Neural progenitor cell (in vitro differentiated cells): ENCODE measurements around the gene ARHGAP24. TPM values are rescaled to one million over a fixed set of nuclear protein-coding genes. Genes with fewer than 3 reads are reported as not detected.

ENCODE experiments used
- DNase-seq: peaks from one replicate; pipeline ENCODE4 v3.0.0-alpha.2; 2016; ENCODE audit warnings: low spot score
- H2AFZ ChIP-seq: fragments of 200-600 bp; sonication (generic); replicated peaks from 2 replicates; pipeline ENCODE4 v1.6.1; 2016; ENCODE audit warnings: antibody characterized with exemption
- H3F3A ChIP-seq: fragments of 200-600 bp; sonication (generic); 2 replicates; pipeline ENCODE4 v1.6.1; 2016; ENCODE audit warnings: antibody characterized with exemption, low read depth
- H3K27ac ChIP-seq: fragments of 200-600 bp; sonication (generic); 2 replicates; pipeline ENCODE4 v1.5.1; 2016; ENCODE audit warnings: mild to moderate bottlenecking
- H3K27me3 ChIP-seq: fragments of 200-600 bp; sonication (generic); 2 replicates; pipeline ENCODE4 v1.6.1; 2016; ENCODE audit warnings: mild to moderate bottlenecking, moderate library complexity
- H3K36me3 ChIP-seq: fragments of 200-600 bp; sonication (generic); 2 replicates; pipeline ENCODE4 v1.5.1; 2016
- H3K4me1 ChIP-seq: fragments of 200-600 bp; sonication (generic); 2 replicates; pipeline ENCODE4 v1.6.1; 2016; ENCODE audit warnings: mixed run types
- H3K4me2 ChIP-seq: fragments of 200-600 bp; sonication (generic); 2 replicates; pipeline ENCODE4 v1.6.1; 2016
- H3K4me3 ChIP-seq: fragments of 200-600 bp; sonication (generic); 2 replicates; pipeline ENCODE4 v1.5.1; 2016
- H3K79me2 ChIP-seq: fragments of 200-600 bp; sonication (generic); 2 replicates; pipeline ENCODE4 v1.6.1; 2016; ENCODE audit warnings: low read depth
- H3K9ac ChIP-seq: fragments of 200-600 bp; sonication (generic); 2 replicates; pipeline ENCODE4 v1.6.1; 2016
- H3K9me3 ChIP-seq: fragments of 200-600 bp; sonication (generic); 2 replicates; pipeline ENCODE4 v1.5.1; 2016; ENCODE audit warnings: low read depth
- H4K20me1 ChIP-seq: fragments of 200-600 bp; sonication (generic); 2 replicates; pipeline ENCODE4 v1.6.1; 2016; ENCODE audit warnings: low read depth
- H3K27ac Mint-ChIP-seq: 3 replicates; pipeline ENCODE4 v1.8.0; 2021; ENCODE audit warnings: mixed read lengths
- H3K27me3 Mint-ChIP-seq: 2 replicates; pipeline ENCODE4 v1.8.0; 2022; ENCODE audit warnings: low read depth, mild to moderate bottlenecking, inconsistent platforms, moderate library complexity, mixed read lengths; ENCODE audit not compliant: insufficient read depth
- H3K36me3 Mint-ChIP-seq: 3 replicates; pipeline ENCODE4 v1.8.0; 2021; ENCODE audit warnings: mixed read lengths
- H3K4me1 Mint-ChIP-seq: 3 replicates; pipeline ENCODE4 v1.8.0; 2021; ENCODE audit warnings: mixed read lengths
- H3K4me3 Mint-ChIP-seq: 3 replicates; pipeline ENCODE4 v1.8.0; 2021; ENCODE audit warnings: mild to moderate bottlenecking, moderate library complexity, mixed read lengths
- H3K9me3 Mint-ChIP-seq: 3 replicates; pipeline ENCODE4 v1.8.0; 2020; ENCODE audit warnings: mixed read lengths
- CTCF ChIP-seq: fragments of 200-600 bp; sonication (generic); IDR thresholded peaks from 2 replicates; pipeline ENCODE4 v1.5.1; 2017; ENCODE audit warnings: antibody characterized with exemption, mild to moderate bottlenecking
- EZH2 ChIP-seq: fragments of 200-600 bp; sonication (generic); IDR thresholded peaks from 2 replicates; pipeline ENCODE4 v1.6.1; 2017; ENCODE audit warnings: antibody characterized with exemption, mild to moderate bottlenecking, moderate library complexity
- EZH2phosphoT487 ChIP-seq: fragments of 200-600 bp; sonication (generic); IDR thresholded peaks from 2 replicates; pipeline ENCODE4 v1.6.1; 2017; ENCODE audit warnings: antibody characterized with exemption
- total RNA-seq: library from RNA; depleted of rRNA; stranded (reverse); fragments of >200 nt; gene quantifications from 2 replicates; pipeline ENCODE4 v1.2.3, GENCODE V29; 2015; ENCODE audit warnings: low replicate concordance

The ARHGAP24 gene
- total RNA-seq, 1 donor from 2014 or later = 2.2 TPM

DNA sequence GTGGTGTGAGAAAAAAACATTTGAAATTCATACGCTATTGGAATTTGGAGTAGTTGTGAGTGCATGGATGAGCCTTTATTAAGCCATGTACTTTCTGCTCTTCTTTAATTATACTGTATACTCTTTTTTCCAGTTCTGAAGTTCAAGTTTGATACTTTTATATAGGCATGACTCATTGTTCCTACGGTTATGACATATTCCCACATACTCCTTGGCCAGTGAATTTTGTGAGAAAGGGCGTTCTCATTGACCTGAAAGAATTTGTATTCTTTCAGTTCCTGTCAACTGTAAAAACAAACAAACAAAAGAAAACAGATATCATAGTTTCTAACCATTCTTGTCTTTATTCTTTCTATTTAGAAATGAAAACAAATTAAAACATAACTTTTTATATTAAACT lies 477.6 kb downstream of the ARHGAP24 start:
- no peak overlapping the region for H2AFZ ChIP-seq
- no peaks in the 10 kb centered on the region for H3K36me3 ChIP-seq
- H4K20me1 ChIP-seq = no peaks in the 10 kb centered on the region
- H3K79me2 ChIP-seq = no peaks in the 10 kb centered on the region
- no peak for DNase-seq
- Mint-ChIP-seq H3K27me3 (peaks cover 2% of the 10 kb centered on the region), H3K4me1 (peaks cover 15% of the 10 kb centered on the region), H3K9me3 (no peaks in the 10 kb centered on the region), H3K4me3 (no peak overlapping the region), H3K27ac (no peak overlapping the region), H3K36me3 (no peaks in the 10 kb centered on the region)
- TF ChIP-seq CTCF (no peak), EZH2 (no peak), EZH2phosphoT487 (no peak)
- H3K9me3 ChIP-seq = no peaks in the 10 kb centered on the region
- H3K4me1 ChIP-seq = peaks cover 2% of the 10 kb centered on the region
- H3K9ac ChIP-seq = no peak overlapping the region
- no peaks in the 10 kb centered on the region for H3K27me3 ChIP-seq
- H3K4me3 ChIP-seq = no peak overlapping the region
- no peak overlapping the region for H3K4me2 ChIP-seq
- H3K27ac ChIP-seq = no peak overlapping the region
- H3F3A ChIP-seq = no peaks in the 10 kb centered on the region

DNA sequence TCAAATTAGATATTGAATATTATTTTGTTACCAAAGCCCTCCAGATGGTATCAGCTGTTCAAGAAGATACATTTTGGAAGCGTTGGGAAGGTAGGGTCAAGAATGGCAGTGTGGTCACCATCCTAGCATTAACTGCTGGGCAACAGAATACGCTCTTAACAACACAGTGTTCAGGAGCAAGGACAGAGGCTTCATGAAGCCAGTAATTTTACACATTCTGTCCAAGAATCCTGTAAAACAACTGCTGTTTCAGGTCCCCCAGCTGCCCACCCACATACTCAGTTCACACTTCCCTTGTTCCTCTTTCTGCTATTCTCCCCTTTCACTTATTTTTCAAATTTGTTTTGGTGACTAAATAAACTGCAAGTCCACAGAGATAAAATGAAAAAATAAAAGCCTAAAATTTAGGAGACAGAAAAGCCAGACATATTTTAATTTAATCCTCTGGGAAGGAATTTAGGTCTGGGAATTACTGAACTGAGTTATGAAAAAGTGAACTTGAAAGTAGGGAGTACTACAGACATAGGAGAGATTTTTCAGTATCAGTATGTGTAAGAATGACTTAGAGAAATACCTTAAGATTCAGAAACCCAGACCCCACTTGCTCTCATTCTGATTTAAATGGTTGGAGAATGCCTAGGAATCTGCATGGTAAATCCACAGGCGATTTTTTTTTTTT lies 478.2 kb downstream of the ARHGAP24 start:
- Histone ChIP-seq H2AFZ (peak overlapping the region; percentile 65), H3K4me1 (no peaks in the 10 kb centered on the region), H3K9me3 (no peaks in the 10 kb centered on the region), H3K4me2 (no peak overlapping the region), H3K79me2 (no peaks in the 10 kb centered on the region), H3K27me3 (no peaks in the 10 kb centered on the region), H3K9ac (no peak overlapping the region), H3F3A (no peaks in the 10 kb centered on the region), H3K27ac (no peak overlapping the region), H3K36me3 (no peaks in the 10 kb centered on the region), H3K4me3 (no peak overlapping the region), H4K20me1 (no peaks in the 10 kb centered on the region)
- H3K4me3 Mint-ChIP-seq = no peak overlapping the region
- H3K36me3 Mint-ChIP-seq = no peaks in the 10 kb centered on the region
- no peak for TF ChIP-seq CTCF
- TF ChIP-seq EZH2phosphoT487 = no peak
- TF ChIP-seq EZH2 = no peak
- H3K27ac Mint-ChIP-seq = no peak overlapping the region
- H3K4me1 Mint-ChIP-seq = peaks cover 15% of the 10 kb centered on the region
- H3K27me3 Mint-ChIP-seq = peaks cover 2% of the 10 kb centered on the region
- H3K9me3 Mint-ChIP-seq = no peaks in the 10 kb centered on the region
- DNase-seq = no peak

DNA sequence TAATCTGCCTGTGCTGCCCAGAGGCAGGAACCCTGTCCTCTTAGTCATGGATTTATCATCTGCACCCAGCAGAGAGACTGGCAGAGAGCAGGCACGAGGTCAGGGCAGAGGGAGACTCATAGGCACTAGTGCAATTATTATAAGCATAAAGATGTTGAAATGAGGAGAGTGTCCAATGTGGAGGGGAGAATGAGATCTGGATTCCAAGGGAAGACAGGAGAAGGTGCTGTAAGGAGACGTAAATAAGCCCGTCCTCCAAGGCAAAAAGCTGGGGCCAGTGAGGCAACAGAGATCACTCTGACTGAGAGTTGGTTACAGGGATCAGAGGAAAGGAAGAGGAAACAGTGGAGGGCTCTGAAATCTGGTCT lies 478.7 kb downstream of the ARHGAP24 start:
- H3K79me2 ChIP-seq = no peaks in the 10 kb centered on the region

More for the DNA sequence above, 478.7 kb downstream of the ARHGAP24 start:
- no peak overlapping the region for H3K27ac ChIP-seq
- H3K4me2 ChIP-seq = no peak overlapping the region
- no peak overlapping the region for H3K9ac ChIP-seq
- no peaks in the 10 kb centered on the region for H3K36me3 ChIP-seq
- Mint-ChIP-seq H3K9me3 (no peaks in the 10 kb centered on the region), H3K36me3 (no peaks in the 10 kb centered on the region), H3K4me3 (no peak overlapping the region), H3K4me1 (peaks cover 15% of the 10 kb centered on the region), H3K27me3 (peaks cover 2% of the 10 kb centered on the region), H3K27ac (peak overlapping the region; percentile 23)
- no peak for DNase-seq
- no peaks in the 10 kb centered on the region for H3K27me3 ChIP-seq
- H3K4me1 ChIP-seq = no peaks in the 10 kb centered on the region
- H3F3A ChIP-seq = no peaks in the 10 kb centered on the region
- no peak overlapping the region for H3K4me3 ChIP-seq
- peak overlapping the region; percentile 65 for H2AFZ ChIP-seq
- TF ChIP-seq EZH2 = no peak
- TF ChIP-seq EZH2phosphoT487 = no peak
- TF ChIP-seq CTCF = no peak
- H3K9me3 ChIP-seq = no peaks in the 10 kb centered on the region
- H4K20me1 ChIP-seq = no peaks in the 10 kb centered on the region
